Prostate gland (tissue), 2 donors: ENCODE results near the gene RGMB. TPM values are rescaled to one million over a fixed set of nuclear protein-coding genes. Genes with fewer than 3 reads are reported as not detected.

Source experiments
- DNase-seq: peaks from one replicate; pipeline ENCODE4 v3.0.0-alpha.2; 2019; ENCODE audit warnings: low spot score
- H3K27ac ChIP-seq, 2 donors: fragments of 200-600 bp; sonication (generic); 2 replicates each; pipeline ENCODE4 v1.5.1; 2017 to 2019
- H3K27me3 ChIP-seq: fragments of 200-600 bp; sonication (generic); replicated peaks from 2 replicates; pipeline ENCODE4 v1.5.1; 2019; ENCODE audit not compliant: insufficient read depth
- H3K36me3 ChIP-seq, 2 donors: fragments of 200-600 bp; sonication (generic); 1 replicate in 1 of 2; 2 replicates in 1 of 2; pipeline versions ENCODE4 v1.5.1 to v1.8.1; 2017 to 2019
- H3K4me1 ChIP-seq: fragments of 200-600 bp; sonication (generic); replicated peaks from 2 replicates; pipeline ENCODE4 v1.5.1; 2019
- H3K4me3 ChIP-seq, 2 donors: fragments of 200-600 bp; sonication (generic); 2 replicates each; pipeline ENCODE4 v1.5.1; 2017 to 2019
- H3K9me3 ChIP-seq: fragments of 200-600 bp; sonication (generic); 2 replicates; pipeline ENCODE4 v1.5.1; 2017
- CTCF ChIP-seq, 4 experiments: fragments of 200-600 bp in 2 of 4; fragments of 450-650 bp in 2 of 4; sonication (generic) in 2 of 4; IDR thresholded peaks; 1 replicate in 3 of 4; 2 replicates in 1 of 4; pipeline ENCODE4 v1.5.1; 2016 to 2019; ENCODE audit warnings: antibody characterized with exemption in 4 of 4, mild to moderate bottlenecking in 2 of 4, moderate library complexity in 2 of 4
- POLR2A ChIP-seq: fragments of 450-650 bp; IDR thresholded peaks from one replicate; pipeline ENCODE4 v1.6.1; 2016; ENCODE audit warnings: antibody characterized with exemption, mild to moderate bottlenecking
- POLR2AphosphoS5 ChIP-seq: sonication (generic); formaldehyde crosslinking; IDR thresholded peaks from one replicate; pipeline ENCODE4 v1.6.1; 2017; ENCODE audit warnings: antibody characterized with exemption
- WGBS: methylation state at CpG from one replicate; pipeline ENCODE4 v1.1.5; 2018; 5-methylcytosine and 5-hydroxymethylcytosine counted together
- intact Hi-C: fragments of 100-400 bp; cut with DNase I; formaldehyde crosslinking; loops from one replicate; pipeline ENCODE4 v1.14.2; 2022
- total RNA-seq, 2 donors: library from RNA; depleted of rRNA; stranded (reverse); fragments of >200 nt; gene quantifications; one replicate each; pipeline ENCODE4 v1.1.0, GENCODE V29; 2016

Gene RGMB
- total RNA-seq, 2 donors from 2014 or later: 56.5 to 62.2 TPM

- Histone ChIP-seq H3K27me3 (no peaks in the 10 kb centered on the region), H3K36me3 (no peaks in the 10 kb centered on the region), H3K4me3 (peak overlapping the region; percentile 75 to 92), H3K9me3 (no peaks in the 10 kb centered on the region), H3K27ac (peak overlapping the region; percentile 93 to 94), H3K4me1 (peaks cover 3% of the 10 kb centered on the region)
- 0% methylated on average over 16 of the region's 16 CpGs for WGBS
- DNase-seq: no peak
- TF ChIP-seq POLR2A: no peak
- peak; percentile 71 for TF ChIP-seq POLR2AphosphoS5
- intact Hi-C loops: loop anchor here (5.0 to 10.0 kb wide), 4 partner anchors 341 to 1966 kb away; partner anchors contain the start of genes ERAP1 and RIOK2
Measured at GRCh38 chr5:98773214-98773463, 324 bp upstream of the RGMB start.

GRCh38 chr5:98774192-98775033 lies 950 bp downstream of the RGMB start:
- TF ChIP-seq CTCF (IDR thresholded peaks at IDR 0.05) (peak in 1 of 4 experiments; percentile 4), POLR2AphosphoS5 (peak; percentile 74), POLR2A (peak; percentile 15)
- no peaks in the 10 kb centered on the region for H3K27me3 ChIP-seq
- H3K4me3 ChIP-seq: peak overlapping the region; percentile 75 to 92
- under 1% methylated on average over 63 of the region's 64 CpGs for WGBS
- peak overlapping the region; percentile 93 to 94 for H3K27ac ChIP-seq
- peak; percentile 80 for DNase-seq
- H3K4me1 ChIP-seq: peaks cover 8% of the 10 kb centered on the region
- H3K36me3 ChIP-seq: no peaks in the 10 kb centered on the region
- H3K9me3 ChIP-seq: no peaks in the 10 kb centered on the region
- intact Hi-C loops: loop anchor here (5.0 to 10.0 kb wide), 4 partner anchors 342 to 1967 kb away; partner anchors contain the start of genes ERAP1 and RIOK2

GRCh38 chr5:98775246-98776065 lies 2.0 kb downstream of the RGMB start:
- Histone ChIP-seq H3K27ac (peak overlapping the region; percentile 93 to 94), H3K9me3 (no peaks in the 10 kb centered on the region), H3K36me3 (no peaks in the 10 kb centered on the region), H3K4me1 (peaks cover 8% of the 10 kb centered on the region), H3K4me3 (peak overlapping the region; percentile 75 to 92), H3K27me3 (no peaks in the 10 kb centered on the region)
- intact Hi-C loops: loop anchor here (10.0 kb wide), 2 partner anchors 1271 to 1591 kb away; partner anchors contain the start of gene RIOK2
- WGBS: 23% methylated on average over 12 of the region's 12 CpGs
- TF ChIP-seq POLR2A (no peak), CTCF (IDR thresholded peaks at IDR 0.05) (no peak), POLR2AphosphoS5 (no peak)
- DNase-seq: no peak

- H3K27ac ChIP-seq: peak overlapping the region; percentile 93 to 94
- peak overlapping the region; percentile 75 to 92 for H3K4me3 ChIP-seq
- no peaks in the 10 kb centered on the region for H3K27me3 ChIP-seq
- no peaks in the 10 kb centered on the region for H3K36me3 ChIP-seq
- 36% methylated on average over 7 of the region's 7 CpGs for WGBS
- H3K4me1 ChIP-seq: peaks cover 8% of the 10 kb centered on the region
- no peak for DNase-seq
- H3K9me3 ChIP-seq: no peaks in the 10 kb centered on the region
- TF ChIP-seq POLR2A (no peak), POLR2AphosphoS5 (peak; percentile 28)
- intact Hi-C loops: loop anchor here (10.0 kb wide), 2 partner anchors 1271 to 1591 kb away; partner anchors contain the start of gene RIOK2
Measured at GRCh38 chr5:98776066-98776705, 2.7 kb downstream of the RGMB start.

GRCh38 chr5:98777295-98777694 lies 3.8 kb downstream of the RGMB start:
- H3K9me3 ChIP-seq: no peaks in the 10 kb centered on the region
- no peaks in the 10 kb centered on the region for H3K36me3 ChIP-seq
- 42% methylated on average over 4 of the region's 4 CpGs for WGBS
- H3K4me3 ChIP-seq: peak overlapping the region in 1 of 2 donors; percentile 92
- peak overlapping the region; percentile 3 to 93 for H3K27ac ChIP-seq
- peaks cover 12% of the 10 kb centered on the region for H3K4me1 ChIP-seq
- intact Hi-C loops: loop anchor here (10.0 kb wide), 2 partner anchors 1272 to 1592 kb away; partner anchors contain the start of gene RIOK2
- DNase-seq: no peak
- no peaks in the 10 kb centered on the region for H3K27me3 ChIP-seq
- TF ChIP-seq POLR2AphosphoS5 (no peak), CTCF (IDR thresholded peaks at IDR 0.05) (no peak), POLR2A (no peak)
